Prostate gland (tissue), 2 donors: ENCODE results near the gene PDGFA. TPM values are rescaled to one million over a fixed set of nuclear protein-coding genes. Genes with fewer than 3 reads are reported as not detected.

Experiments used
- DNase-seq: peaks from one replicate; pipeline ENCODE4 v3.0.0-alpha.2; 2019; ENCODE audit warnings: low spot score
- H3K27ac ChIP-seq, 2 donors: fragments of 200-600 bp; sonication (generic); 2 replicates each; pipeline ENCODE4 v1.5.1; 2017 to 2019
- H3K27me3 ChIP-seq: fragments of 200-600 bp; sonication (generic); replicated peaks from 2 replicates; pipeline ENCODE4 v1.5.1; 2019; ENCODE audit not compliant: insufficient read depth
- H3K36me3 ChIP-seq, 2 donors: fragments of 200-600 bp; sonication (generic); 1 replicate in 1 of 2; 2 replicates in 1 of 2; pipeline versions ENCODE4 v1.5.1 to v1.8.1; 2017 to 2019
- H3K4me1 ChIP-seq: fragments of 200-600 bp; sonication (generic); replicated peaks from 2 replicates; pipeline ENCODE4 v1.5.1; 2019
- H3K4me3 ChIP-seq, 2 donors: fragments of 200-600 bp; sonication (generic); 2 replicates each; pipeline ENCODE4 v1.5.1; 2017 to 2019
- H3K9me3 ChIP-seq: fragments of 200-600 bp; sonication (generic); 2 replicates; pipeline ENCODE4 v1.5.1; 2017
- CTCF ChIP-seq, 4 experiments: fragments of 200-600 bp in 2 of 4; fragments of 450-650 bp in 2 of 4; sonication (generic) in 2 of 4; IDR thresholded peaks; 1 replicate in 3 of 4; 2 replicates in 1 of 4; pipeline ENCODE4 v1.5.1; 2016 to 2019; ENCODE audit warnings: antibody characterized with exemption in 4 of 4, mild to moderate bottlenecking in 2 of 4, moderate library complexity in 2 of 4
- POLR2A ChIP-seq: fragments of 450-650 bp; IDR thresholded peaks from one replicate; pipeline ENCODE4 v1.6.1; 2016; ENCODE audit warnings: antibody characterized with exemption, mild to moderate bottlenecking
- POLR2AphosphoS5 ChIP-seq: sonication (generic); formaldehyde crosslinking; IDR thresholded peaks from one replicate; pipeline ENCODE4 v1.6.1; 2017; ENCODE audit warnings: antibody characterized with exemption
- WGBS: methylation state at CpG from one replicate; pipeline ENCODE4 v1.1.5; 2018; 5-methylcytosine and 5-hydroxymethylcytosine counted together
- intact Hi-C: fragments of 100-400 bp; cut with DNase I; formaldehyde crosslinking; loops from one replicate; pipeline ENCODE4 v1.14.2; 2022
- total RNA-seq, 2 donors: library from RNA; depleted of rRNA; stranded (reverse); fragments of >200 nt; gene quantifications; one replicate each; pipeline ENCODE4 v1.1.0, GENCODE V29; 2016

PDGFA gene
- total RNA-seq, 2 donors from 2014 or later: 40.4 to 75.0 TPM

GRCh38 chr7:497946-498655 lies 21.5 kb downstream of the PDGFA start:
- Histone ChIP-seq H3K4me1 (no peaks in the 10 kb centered on the region), H3K9me3 (no peaks in the 10 kb centered on the region), H3K4me3 (no peak overlapping the region), H3K27ac (no peak overlapping the region), H3K27me3 (no peaks in the 10 kb centered on the region), H3K36me3 (no peaks in the 10 kb centered on the region)
- intact Hi-C loops: no loop called here
- TF ChIP-seq POLR2AphosphoS5 (no peak), CTCF (IDR thresholded peaks at IDR 0.05) (no peak), POLR2A (no peak)
- WGBS: 58% methylated on average over 21 of the region's 21 CpGs
- DNase-seq: no peak

- Histone ChIP-seq H3K27ac (no peak overlapping the region), H3K9me3 (no peaks in the 10 kb centered on the region), H3K4me1 (no peaks in the 10 kb centered on the region), H3K36me3 (no peaks in the 10 kb centered on the region), H3K27me3 (no peaks in the 10 kb centered on the region), H3K4me3 (no peak overlapping the region)
- intact Hi-C loops: no loop called here
- TF ChIP-seq CTCF (IDR thresholded peaks at IDR 0.05): no peak
- no peak for DNase-seq
- WGBS: 78% methylated on average over 13 of the region's 13 CpGs
These were observed 22.3 kb downstream of the PDGFA start for GRCh38 chr7:497346-497745.

- intact Hi-C loops: no loop called here
- DNase-seq: peak; percentile 83
- Histone ChIP-seq H3K9me3 (no peaks in the 10 kb centered on the region), H3K36me3 (no peaks in the 10 kb centered on the region), H3K27ac (peak overlapping the region in 1 of 2 donors; percentile 49), H3K4me3 (no peak overlapping the region), H3K27me3 (no peaks in the 10 kb centered on the region), H3K4me1 (no peaks in the 10 kb centered on the region)
- 67% methylated on average over 23 of the region's 24 CpGs for WGBS
- peak; percentile 75 for TF ChIP-seq POLR2AphosphoS5
- TF ChIP-seq POLR2A: no peak
- TF ChIP-seq CTCF (IDR thresholded peaks at IDR 0.05): peak in 1 of 4 experiments; percentile 26
These were observed 22.9 kb downstream of the PDGFA start for GRCh38 chr7:496528-497295.

- intact Hi-C loops: no loop called here
- H3K27ac ChIP-seq: peak overlapping the region; percentile 19 to 49
- no peaks in the 10 kb centered on the region for H3K4me1 ChIP-seq
- no peaks in the 10 kb centered on the region for H3K36me3 ChIP-seq
- no peak for DNase-seq
- H3K9me3 ChIP-seq: no peaks in the 10 kb centered on the region
- H3K4me3 ChIP-seq: no peak overlapping the region
- no peaks in the 10 kb centered on the region for H3K27me3 ChIP-seq
- WGBS: 48% methylated on average over 18 of the region's 18 CpGs
- TF ChIP-seq POLR2A (no peak), CTCF (IDR thresholded peaks at IDR 0.05) (no peak), POLR2AphosphoS5 (no peak)
These were observed 23.8 kb downstream of the PDGFA start for GRCh38 chr7:495761-496321.
